UCSD-AML1 (cell line): ENCODE measurements around the gene NXN.
"Not testable (repeated sequence)": the region's sequence is repeated elsewhere in the genome, so short reads cannot be mapped to it uniquely, and the experiment has no call there.

ENCODE experiments used
- DNase-seq: peaks from one replicate; lab custom pipeline; 2025; ENCODE audit not compliant: unreplicated experiment; lab: John Stamatoyannopoulos, UW

NXN gene

DNA sequence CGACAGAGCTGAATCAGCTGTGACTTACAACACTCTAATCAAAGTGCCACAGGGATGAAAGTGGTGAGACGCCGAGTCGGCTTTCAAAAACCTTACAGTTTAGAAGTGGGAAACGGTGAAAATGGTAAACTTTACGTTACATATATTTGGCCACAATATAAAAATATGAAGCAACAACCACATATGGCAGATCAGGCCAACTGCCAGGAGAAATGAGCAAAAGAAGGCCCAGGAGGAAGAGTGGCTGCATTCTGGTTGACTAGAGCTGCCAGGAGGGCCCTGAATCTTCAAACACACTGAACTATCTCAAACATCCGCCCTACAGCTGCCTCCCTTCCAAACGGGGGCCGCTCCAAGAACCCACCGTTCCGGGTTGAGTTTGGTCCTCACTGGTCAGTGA is 141.1 kb downstream of the NXN start:
- DNase-seq = no peak

- no peak for DNase-seq
Measured at GRCh38 chr17:836151-836550, 143.4 kb downstream of the NXN start.

DNA sequence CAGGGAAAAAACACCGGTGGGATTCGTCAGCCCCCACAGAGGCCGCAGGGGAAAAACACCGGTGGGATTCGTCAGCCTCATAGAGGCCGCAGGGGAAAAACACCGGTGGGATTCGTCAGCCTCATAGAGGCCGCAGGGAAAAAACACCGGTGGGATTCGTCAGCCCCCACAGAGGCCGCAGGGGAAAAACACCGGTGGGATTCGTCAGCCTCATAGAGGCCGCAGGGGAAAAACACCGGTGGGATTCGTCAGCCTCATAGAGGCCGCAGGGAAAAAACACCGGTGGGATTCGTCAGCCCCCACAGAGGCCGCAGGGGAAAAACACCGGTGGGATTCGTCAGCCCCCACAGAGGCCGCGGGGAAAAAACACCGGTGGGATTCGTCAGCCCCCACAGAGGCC is 143.9 kb downstream of the NXN start:
- DNase-seq = not testable (repeated sequence)

DNA sequence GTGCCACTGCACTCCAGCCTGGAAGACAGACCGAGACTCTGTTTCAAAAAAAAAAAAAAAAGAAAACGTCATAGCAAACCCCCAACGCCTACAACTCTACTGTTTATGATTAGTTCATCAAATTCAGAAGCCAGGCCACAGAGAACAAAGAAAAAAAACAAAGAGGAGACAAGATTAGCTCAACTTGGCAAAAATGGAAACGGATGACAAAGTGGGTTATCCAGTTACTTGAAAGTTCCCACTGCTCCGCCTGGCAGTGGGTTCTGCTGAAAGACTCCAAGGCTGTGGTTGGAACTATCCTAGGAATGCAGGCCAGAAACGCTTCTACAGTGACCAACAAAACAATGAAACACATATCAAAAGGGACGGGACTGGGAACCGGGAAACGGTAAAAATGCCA is 144.3 kb downstream of the NXN start:
- no peak for DNase-seq

DNA sequence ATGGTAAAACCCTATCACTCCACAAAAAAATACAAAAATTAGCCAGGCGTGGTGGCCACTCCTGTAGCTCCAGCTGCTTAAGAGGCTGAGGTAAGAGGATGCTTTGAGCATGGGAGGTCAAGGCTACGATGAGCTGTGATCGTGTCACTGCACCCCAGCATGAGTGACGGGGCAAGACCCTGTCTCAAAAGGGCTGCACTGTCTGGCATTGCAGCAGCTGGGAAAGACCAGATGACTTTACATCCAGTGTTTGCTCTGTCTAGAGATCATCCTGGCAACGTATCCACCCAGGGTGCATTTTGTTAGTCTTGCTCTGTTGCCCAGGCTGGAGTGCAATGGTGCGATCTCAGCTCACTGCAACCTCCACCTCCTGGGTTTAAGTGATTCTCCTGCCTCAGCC is 145.4 kb downstream of the NXN start:
- no peak for DNase-seq

DNA sequence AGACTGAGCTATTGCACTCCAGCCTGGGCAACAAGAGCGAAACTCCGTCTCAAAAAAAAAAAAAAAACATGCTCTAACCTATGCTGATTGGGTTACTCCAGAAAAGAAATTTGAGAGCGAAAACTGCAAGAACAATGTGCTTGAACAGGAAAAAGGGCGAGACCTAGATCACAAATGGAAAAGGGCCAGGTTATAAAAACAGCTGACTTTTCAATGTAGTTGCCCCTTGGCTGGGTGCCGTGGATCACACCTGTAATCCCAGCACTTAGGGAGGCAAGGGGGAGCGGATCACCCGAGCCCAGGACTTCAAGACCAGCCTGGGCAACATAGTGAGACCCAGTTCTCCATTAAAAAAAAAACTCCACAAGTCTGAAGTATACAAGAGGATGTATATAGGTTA is 148.6 kb downstream of the NXN start:
- DNase-seq = no peak

DNA sequence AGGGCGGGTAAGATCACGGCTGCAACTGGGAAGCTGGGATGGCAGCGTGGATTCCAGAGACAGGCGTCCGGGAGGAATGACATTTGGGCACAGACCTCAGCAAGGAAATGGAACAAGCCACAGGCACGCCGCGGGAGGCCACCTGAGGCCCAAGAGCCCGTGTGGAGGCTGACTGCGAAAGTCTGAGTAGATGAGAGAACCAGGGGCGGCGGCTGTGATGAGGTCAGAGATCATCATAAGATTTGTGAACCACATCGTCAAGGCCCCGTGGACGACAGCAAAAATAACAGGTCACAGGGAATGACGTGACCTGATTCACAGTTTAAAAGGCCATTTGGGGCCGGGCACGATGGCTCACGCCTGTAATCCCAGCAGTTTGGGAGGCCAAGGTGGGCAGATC is 149.2 kb downstream of the NXN start:
- DNase-seq = no peak

GRCh38 chr17:829614-830013 is 150.0 kb downstream of the NXN start:
- not testable (repeated sequence) for DNase-seq

DNA sequence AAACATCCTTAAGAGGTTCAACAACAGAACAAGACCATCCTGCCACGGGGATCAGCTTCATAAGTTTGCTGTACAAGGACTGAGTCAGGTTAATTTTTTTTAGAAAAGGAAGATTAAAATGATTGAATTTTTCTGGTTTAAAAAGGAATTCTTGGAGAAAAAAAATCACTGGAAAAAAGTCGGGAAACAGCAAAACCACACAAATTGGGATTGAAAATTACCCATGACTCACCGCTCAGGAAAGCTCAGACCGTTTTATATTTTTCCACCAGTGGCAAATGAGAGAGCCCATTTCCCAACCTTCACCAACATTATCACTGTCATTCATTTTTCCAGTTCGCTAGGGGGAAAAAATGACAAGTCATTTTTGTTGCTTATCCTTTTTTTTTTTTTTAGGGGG is 150.8 kb downstream of the NXN start:
- DNase-seq = no peak

DNA sequence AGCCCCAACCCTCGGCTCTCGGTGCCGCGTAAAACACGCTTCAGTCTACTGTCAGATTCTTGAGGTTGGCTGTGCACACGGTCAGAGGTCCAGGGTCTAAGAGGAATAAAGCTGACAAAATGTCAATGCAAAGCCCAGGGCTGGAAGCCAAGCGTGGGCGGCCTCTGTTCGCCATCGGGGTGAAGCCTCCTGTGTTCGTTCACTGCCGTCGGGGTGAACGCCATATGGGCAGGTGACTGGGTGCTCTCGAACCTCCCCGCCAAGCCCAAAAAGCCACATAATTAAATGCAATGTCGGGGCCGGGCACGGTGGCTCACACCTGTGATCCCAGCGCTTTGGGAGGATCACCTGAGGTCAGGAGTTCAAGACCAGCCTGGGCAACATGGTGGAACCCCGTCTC is 152.8 kb downstream of the NXN start:
- no peak for DNase-seq

DNA sequence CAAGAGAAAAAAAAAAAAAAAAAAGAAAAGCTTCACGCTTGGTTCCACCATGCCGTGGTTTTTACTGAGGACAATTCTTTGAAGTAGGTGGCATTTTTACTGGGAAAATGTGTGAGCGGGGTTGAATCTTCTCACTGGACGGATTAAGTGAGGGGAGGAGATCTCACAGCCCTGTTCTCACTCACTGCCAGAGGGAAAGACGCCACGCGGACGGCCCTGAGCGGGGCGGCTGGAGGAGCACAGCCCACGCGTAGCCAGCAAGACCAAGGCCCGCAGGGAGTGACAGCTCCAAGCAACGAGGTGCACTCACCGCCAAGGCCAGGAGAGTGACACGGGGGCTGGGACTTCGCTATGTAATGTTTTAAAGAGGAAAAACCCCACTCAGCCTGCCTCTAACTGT is 154.4 kb downstream of the NXN start:
- DNase-seq = no peak

GRCh38 chr17:824378-824777 is 155.2 kb downstream of the NXN start:
- DNase-seq = no peak

GRCh38 chr17:823501-823902 is 156.1 kb downstream of the NXN start:
- no peak for DNase-seq

DNA sequence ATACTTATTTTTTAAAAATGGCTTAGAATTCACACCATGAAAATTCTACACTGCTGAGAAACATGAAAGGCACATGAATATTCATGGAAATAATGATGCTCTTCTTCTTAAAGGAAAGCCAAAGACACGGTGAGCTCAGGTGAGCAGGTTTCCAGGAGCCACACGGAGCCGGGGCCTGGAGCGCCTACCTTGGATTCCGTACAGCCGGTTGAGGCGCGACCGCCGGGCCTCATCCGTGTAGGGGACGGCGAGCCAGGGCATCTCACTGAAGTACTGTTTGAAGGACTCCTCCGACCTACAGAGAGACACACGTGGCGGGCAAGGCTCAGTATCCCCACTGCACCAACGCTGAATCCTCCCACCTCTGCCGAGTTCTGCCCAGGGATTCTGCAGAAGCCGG is 160.3 kb downstream of the NXN start:
- DNase-seq = no peak

DNA sequence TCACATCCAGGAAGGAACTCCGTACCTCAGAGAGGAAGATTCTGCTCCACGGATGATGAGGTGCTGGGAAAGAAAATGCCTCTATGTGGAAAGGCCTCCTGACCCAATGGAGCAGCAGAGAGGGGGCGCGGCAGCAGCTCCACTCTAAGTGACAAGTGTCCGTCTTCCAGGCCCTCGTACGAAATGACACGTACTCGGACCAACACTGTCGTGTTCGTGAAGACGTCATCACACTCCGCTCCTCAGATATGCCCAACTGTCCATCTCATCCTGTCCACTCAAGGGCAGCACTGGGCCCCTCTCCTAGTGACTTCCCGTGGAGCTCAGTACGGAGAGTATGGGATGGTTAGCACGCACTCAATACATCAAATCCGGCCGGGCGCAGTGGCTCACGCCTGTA is 165.2 kb downstream of the NXN start:
- no peak for DNase-seq

DNA sequence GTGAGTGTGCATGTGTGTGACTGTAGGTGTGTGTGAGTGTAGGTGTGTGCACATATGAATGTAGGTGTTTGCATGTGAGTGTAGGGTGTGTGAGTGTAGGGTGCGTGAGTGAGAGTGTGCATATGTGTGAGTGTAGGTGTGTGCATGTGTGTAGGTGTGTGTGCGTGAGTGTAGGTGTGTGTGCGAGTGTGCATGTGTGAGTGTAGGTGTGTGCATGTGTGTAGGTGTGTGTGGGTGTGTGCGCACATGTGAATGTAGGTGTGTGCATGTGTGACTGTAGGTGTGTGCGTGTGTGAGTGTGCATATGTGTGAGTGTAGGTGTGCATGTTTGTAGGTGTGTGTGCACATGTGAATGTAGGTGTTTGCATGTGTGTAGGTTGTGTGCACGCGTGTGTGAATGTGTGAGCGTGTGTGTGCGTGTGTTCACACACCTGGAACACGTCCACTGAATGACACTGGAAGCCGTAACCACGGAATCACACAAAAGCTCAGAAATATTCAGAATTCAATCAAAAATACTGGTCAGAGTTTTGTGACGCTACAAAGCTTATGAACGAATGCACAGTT is 166.9 kb downstream of the NXN start:
- no peak for DNase-seq

DNA sequence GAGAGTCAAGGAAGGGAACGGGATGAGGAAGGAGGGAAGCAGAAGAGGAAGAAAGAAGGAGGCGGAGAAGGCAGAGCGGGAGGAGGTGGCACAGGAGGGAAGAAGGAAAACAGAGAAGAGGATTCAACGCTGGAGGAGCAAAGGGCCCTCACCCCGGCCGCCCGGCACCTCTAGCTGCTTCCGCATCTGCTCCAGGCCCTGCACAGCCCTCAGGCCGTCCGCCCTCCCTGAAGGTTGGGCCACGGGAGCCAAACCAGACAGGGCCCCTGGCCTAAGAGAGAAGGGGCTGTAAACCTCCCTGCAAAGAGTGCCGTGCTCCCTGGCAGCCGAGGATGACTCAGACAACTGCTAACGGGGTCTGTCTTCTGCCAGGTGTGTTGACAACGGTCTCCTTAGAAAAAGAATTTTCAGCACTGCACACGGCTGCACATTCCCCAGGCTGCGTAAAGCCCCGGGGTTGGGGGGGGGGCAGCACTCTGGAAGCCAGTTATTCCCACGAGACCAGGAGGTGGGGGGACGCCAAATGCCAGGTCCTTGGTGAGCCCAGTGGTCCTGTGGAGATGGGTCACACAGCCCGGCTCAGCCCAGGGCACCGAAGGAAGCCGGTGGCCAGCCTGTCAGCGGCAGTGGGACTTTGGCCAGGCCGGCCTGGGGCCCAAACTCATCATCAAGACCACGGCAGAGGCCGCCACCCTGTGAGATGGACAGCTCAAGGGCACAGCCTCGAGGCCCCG is 168.4 kb downstream of the NXN start:
- no peak for DNase-seq

DNA sequence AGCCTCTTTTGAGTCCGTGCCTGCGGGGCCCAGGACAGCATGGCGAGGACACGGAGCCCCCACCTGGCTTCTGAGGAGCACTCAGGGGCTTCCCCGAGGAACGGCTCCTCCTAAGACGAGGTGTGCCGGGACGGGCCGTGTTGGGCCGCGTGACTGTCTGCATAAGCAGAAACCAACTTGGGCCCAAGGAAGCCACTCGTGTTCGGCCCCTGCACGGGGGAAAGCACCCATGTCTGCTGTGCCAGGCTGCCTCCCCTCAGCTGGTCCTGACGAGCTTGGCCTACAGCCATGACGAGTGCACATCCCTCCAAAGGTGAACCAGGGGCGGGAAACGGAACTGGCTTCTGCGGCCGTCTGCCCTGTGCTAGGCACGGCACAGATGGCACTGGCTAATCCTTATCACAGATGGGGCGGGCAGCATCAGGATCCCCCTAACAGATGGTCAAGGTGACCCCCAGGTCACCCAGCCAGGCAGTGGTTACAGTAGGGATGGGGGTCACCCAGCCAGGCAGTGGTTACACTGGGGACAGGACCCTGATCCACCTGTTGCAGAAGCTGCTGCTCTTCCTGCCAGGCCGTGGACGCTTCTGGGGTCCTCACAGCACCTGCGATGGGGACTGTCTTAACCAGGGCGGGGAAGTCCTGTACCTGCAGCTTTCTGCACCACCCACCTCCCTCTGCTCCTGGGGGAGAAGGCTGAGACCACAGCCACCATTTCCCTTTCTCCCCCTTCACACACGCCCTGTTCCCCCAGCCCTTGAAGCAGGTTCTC is 171.9 kb downstream of the NXN start:
- DNase-seq = no peak

DNA sequence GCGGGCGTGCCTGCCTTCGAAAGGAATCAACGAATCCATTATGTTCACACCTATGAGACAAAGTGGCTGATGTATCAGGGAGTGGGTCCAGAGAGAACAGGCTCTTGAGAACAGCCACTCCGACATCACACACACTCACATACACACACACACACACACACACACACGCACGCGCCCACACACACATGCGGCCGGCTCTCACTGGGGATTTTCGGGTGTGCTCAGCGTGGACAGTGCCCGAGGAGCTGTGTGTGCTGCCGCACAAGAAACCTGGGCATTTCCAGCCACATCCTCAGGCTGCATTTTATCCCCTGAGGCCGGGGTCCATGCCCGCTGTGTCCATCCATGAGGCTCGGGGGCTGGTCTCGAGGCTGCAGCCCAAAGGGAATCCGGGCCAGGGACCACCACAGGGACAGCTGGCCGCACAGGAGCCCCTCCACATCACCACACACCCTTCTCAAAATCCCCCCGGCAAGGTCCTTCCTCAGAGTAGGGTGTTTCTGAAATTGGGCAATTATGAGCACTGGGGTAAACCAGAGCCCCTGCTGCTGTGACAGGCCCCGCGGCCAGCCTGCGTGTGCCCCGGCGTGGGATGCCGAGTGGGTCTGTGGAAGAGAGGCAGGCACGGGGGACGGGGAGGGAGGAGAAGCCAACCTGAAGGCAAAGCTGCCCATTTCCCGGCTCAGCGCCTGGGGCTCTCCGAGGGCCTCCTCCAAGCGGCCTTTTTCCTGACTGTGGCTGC is 172.6 kb downstream of the NXN start:
- no peak for DNase-seq

- no peak for DNase-seq
Measured at GRCh38 chr17:806346-806745, 173.2 kb downstream of the NXN start.

GRCh38 chr17:805886-806285 is 173.7 kb downstream of the NXN start:
- DNase-seq = not testable (repeated sequence)
